K562 (cell line): ENCODE measurements around the gene PEX10. TPM values are rescaled to one million over a fixed set of nuclear protein-coding genes. Genes with fewer than 3 reads are reported as not detected.

Experiments used
- CBX1 ChIP-seq: sonication (generic); IDR thresholded peaks from 2 replicates; pipeline ENCODE4 v1.6.1; 2016; ENCODE audit warnings: antibody characterized with exemption, low read depth, mild to moderate bottlenecking
- DNMT1 ChIP-seq: fragments of 450-650 bp; IDR thresholded peaks from 2 replicates; pipeline ENCODE4 v1.6.1; 2016; ENCODE audit warnings: antibody characterized with exemption, mild to moderate bottlenecking
- GTF3C2 ChIP-seq: IDR thresholded peaks from 3 replicates; pipeline ENCODE4 v1.6.1; 2011; ENCODE audit warnings: borderline replicate concordance, mild to moderate bottlenecking, moderate library complexity; ENCODE audit not compliant: insufficient read length; ENCODE audit errors: extremely low read depth
- KLF13 ChIP-seq: fragments of 450-650 bp; IDR thresholded peaks from 2 replicates; pipeline ENCODE4 v1.6.1; 2016; ENCODE audit warnings: missing genetic modification characterization, low read depth, mild to moderate bottlenecking, missing compliant biosample characterization, moderate library complexity, borderline replicate concordance
- SMARCC2 ChIP-seq: fragments of 450-650 bp; IDR thresholded peaks from 2 replicates; pipeline ENCODE4 v1.6.1; 2017; ENCODE audit warnings: antibody characterized with exemption, moderate library complexity, mild to moderate bottlenecking, low read depth
- ZNF764 ChIP-seq: fragments of 250-450 bp; sonication (Bioruptor Pico); IDR thresholded peaks from 2 replicates; pipeline ENCODE4 v1.4.0; 2020; ENCODE audit warnings: low read depth, mild to moderate bottlenecking, moderate library complexity
- polyA plus RNA-seq, 8 experiments: library from polyadenylated mRNA; depleted of rRNA in 4 of 8; stranded (reverse) in 5 of 8; unstranded in 3 of 8; fragments of >200 nt; fragmentation: Nextera tagmentation in 2 of 8; fragmentation: Illumina TruSeq in 1 of 8; extraction: Ambion mirVana in 2 of 8; extraction: Trizol in 1 of 8; gene quantifications; 2 replicates each; pipeline versions ENCODE4 v1.2.1 to v1.2.3, GENCODE V29; 2011 to 2014; ENCODE audit warnings: inconsistent platforms in 1 of 8, missing spikeins in 1 of 8
- total RNA-seq, 7 experiments: library from RNA; depleted of rRNA in 6 of 7; stranded (reverse); fragments of >200 nt in 6 of 7; fragmentation: Illumina TruSeq in 2 of 7; extraction: Trizol in 2 of 7; gene quantifications; 2 replicates each; pipeline versions ENCODE4 v1.2.1 to v1.2.3, GENCODE V29; 2011 to 2021; ENCODE audit warnings: low replicate concordance in 1 of 7
- TF ChIP-seq, protein P1 (sequence below): fragments of 450-650 bp; IDR thresholded peaks from 2 replicates; pipeline ENCODE4 v1.6.1; 2018; ENCODE audit warnings: mild to moderate bottlenecking, low read depth; ENCODE audit not compliant: partially characterized antibody
- TF ChIP-seq, protein P2 (sequence below): fragments of 250-450 bp; sonication (Bioruptor Pico); IDR thresholded peaks from 2 replicates; pipeline ENCODE4 v1.4.0; 2020; ENCODE audit warnings: borderline replicate concordance

PEX10 gene
- total and polyA plus RNA-seq, 9 of the 15 experiments (the other 6 are each of a cell fraction or from before 2014, with no cell fraction given): 0.03 to 26.2 (median 8.7) TPM

- peak; percentile 9 for TF ChIP-seq GTF3C2
- no peak for TF ChIP-seq KLF13 (tag)
- peak; percentile 100 for TF ChIP-seq ZNF764 (CRISPR knock-in tag)
- TF ChIP-seq, protein P1, sequence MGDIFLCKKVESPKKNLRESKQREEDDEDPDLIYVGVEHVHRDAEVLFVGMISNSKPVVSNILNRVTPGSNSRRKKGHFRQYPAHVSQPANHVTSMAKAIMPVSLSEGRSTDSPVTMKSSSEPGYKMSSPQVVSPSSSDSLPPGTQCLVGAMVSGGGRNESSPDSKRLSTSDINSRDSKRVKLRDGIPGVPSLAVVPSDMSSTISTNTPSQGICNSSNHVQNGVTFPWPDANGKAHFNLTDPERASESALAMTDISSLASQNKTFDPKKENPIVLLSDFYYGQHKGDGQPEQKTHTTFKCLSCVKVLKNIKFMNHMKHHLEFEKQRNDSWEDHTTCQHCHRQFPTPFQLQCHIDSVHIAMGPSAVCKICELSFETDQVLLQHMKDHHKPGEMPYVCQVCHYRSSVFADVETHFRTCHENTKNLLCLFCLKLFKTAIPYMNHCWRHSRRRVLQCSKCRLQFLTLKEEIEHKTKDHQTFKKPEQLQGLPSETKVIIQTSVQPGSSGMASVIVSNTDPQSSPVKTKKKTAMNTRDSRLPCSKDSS: peak; percentile 34
- TF ChIP-seq SMARCC2: no peak
- peak; percentile 50; the same call in 1 of the 2 replicates for TF ChIP-seq CBX1
- no peak for TF ChIP-seq DNMT1
- TF ChIP-seq, protein P2, sequence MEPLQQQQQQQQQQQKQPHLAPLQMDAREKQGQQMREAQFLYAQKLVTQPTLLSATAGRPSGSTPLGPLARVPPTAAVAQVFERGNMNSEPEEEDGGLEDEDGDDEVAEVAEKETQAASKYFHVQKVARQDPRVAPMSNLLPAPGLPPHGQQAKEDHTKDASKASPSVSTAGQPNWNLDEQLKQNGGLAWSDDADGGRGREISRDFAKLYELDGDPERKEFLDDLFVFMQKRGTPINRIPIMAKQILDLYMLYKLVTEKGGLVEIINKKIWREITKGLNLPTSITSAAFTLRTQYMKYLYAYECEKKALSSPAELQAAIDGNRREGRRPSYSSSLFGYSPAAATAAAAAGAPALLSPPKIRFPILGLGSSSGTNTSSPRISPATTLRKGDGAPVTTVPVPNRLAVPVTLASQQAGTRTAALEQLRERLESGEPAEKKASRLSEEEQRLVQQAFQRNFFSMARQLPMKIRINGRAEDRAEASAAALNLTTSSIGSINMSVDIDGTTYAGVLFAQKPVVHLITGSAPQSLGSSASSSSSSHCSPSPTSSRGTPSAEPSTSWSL (CRISPR knock-in tag): no peak
Measured at GRCh38 chr1:2429780-2430591, 17.6 kb upstream of the PEX10 start (continued).
